ENCODE results near the gene WNT5A. TPM values are rescaled to one million over a fixed set of nuclear protein-coding genes. Genes with fewer than 3 reads are reported as not detected.

WNT5A gene
- total and polyA plus RNA-seq, 9 of the 15 experiments (the other 6 are each of a cell fraction or from before 2014, with no cell fraction given): 0.11 TPM; not detected in 8

DNA sequence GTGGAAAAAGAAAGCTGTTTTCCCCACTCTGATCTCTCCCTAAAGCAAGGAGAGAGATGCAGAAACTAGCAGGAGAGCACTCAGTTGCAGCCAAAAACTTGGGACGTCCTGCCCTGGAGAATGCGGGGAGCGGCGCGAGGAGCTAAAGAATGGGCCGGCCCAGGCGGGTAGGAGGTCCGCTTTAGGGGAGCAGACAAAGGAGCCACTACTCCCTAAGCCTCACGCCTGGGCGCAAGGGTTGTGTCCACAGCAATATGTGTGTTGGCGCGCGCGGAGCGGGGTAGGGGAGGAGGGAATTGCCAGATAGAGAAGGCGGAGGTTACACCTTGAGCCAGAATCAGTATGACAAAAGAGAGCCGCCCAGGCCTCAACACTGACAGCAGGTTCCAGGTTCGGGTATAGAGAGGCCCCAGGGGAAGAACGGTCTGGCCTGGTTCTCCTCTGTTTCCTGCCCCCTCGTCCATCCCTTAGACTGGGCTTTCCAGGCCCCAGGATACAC lies 2.9 kb downstream of the WNT5A start:
- no peaks in the 10 kb centered on the region for H3K36me3 ChIP-seq (ENCODE audit: control insufficient read depth, insufficient read depth, low read length)
- TF ChIP-seq NFE2 (IDR thresholded peaks at IDR 0.05; ENCODE audit: low read depth): no peak
- no peak for TF ChIP-seq PML (IDR thresholded peaks at IDR 0.05; ENCODE audit: low read length)
- no peak for TF ChIP-seq GTF2A2 (tag; IDR thresholded peaks at IDR 0.05)
- TF ChIP-seq POLR2AphosphoS2 (IDR thresholded peaks at IDR 0.05; ENCODE audit: low read length): no peak
- TF ChIP-seq, protein P1, sequence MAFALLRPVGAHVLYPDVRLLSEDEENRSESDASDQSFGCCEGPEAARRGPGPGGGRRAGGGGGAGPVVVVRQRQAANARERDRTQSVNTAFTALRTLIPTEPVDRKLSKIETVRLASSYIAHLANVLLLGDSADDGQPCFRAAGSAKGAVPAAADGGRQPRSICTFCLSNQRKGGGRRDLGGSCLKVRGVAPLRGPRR (CRISPR knock-in tag; IDR thresholded peaks at IDR 0.05): no peak
- no peak for TF ChIP-seq ETV6 (IDR thresholded peaks at IDR 0.05; ENCODE audit: borderline replicate concordance in 1 of 2, low read depth in 2 of 2, low read length in 1 of 2)
- TF ChIP-seq ETV6 (CRISPR knock-in tag; IDR thresholded peaks at IDR 0.05; ENCODE audit: borderline replicate concordance): no peak
- no peak for TF ChIP-seq ARHGAP35 (IDR thresholded peaks at IDR 0.05; ENCODE audit: partially characterized antibody)
- 6% methylated on average over 6 of the region's 20 CpGs for WGBS (ENCODE audit: insufficient coverage, low coverage, missing lambda C conversion rate)
- BruUV-seq (replicated peaks): no TSS peak
- in situ Hi-C loops (cut with MboI): no loop called here
- H3K9ac ChIP-seq (ENCODE audit: insufficient read depth in 1 of 2, low read depth in 2 of 2, low read length in 2 of 2): no peak overlapping the region
- H3K4me1 ChIP-seq (replicated peaks in 1 of 2; ENCODE audit: control insufficient read depth in 2 of 2, insufficient read depth in 2 of 2, low read length in 2 of 2): peaks cover 0 to 3% of the 10 kb centered on the region in 2 experiments; a peak in 1 of 5 replicates
- H3K4me2 ChIP-seq (ENCODE audit: insufficient read depth, low read length): no peak overlapping the region
- FAIRE-seq (no peak), DNase-seq (ENCODE audit: extremely low read depth in 1 of 4, low spot score in 3 of 4) (no peak), ATAC-seq (no peak)
- H3K27ac ChIP-seq (ENCODE audit: extremely low read depth, low read depth, low read length): no peak overlapping the region
- intact Hi-C loops (cut with micrococcal nuclease): loop anchor here (10.0 kb wide), 1 partner anchor 261 kb away; no protein-coding TSS in a partner anchor
- POLR2A ChIA-PET: no interaction called here
- no peaks in the 10 kb centered on the region for H3K9me1 ChIP-seq (ENCODE audit: control insufficient read depth, insufficient read depth, low read length)
- CTCF ChIA-PET (ENCODE audit: low intra/inter-chr PET ratio): no interaction called here
- H3K4me3 ChIP-seq: no peak overlapping the region
- H2AFZ ChIP-seq (ENCODE audit: low read depth, low read length): no peak overlapping the region
- no peaks in the 10 kb centered on the region for H3K79me2 ChIP-seq (ENCODE audit: control insufficient read depth, insufficient read depth, low read length)
- H4K20me1 ChIP-seq (replicated peaks; ENCODE audit: control insufficient read depth, insufficient read depth, low read length): no peaks in the 10 kb centered on the region
- no peaks in the 10 kb centered on the region for H3K9me3 ChIP-seq (replicated peaks; ENCODE audit: control insufficient read depth, insufficient read depth, low read depth, low read length)
- H3K27me3 ChIP-seq (ENCODE audit: control insufficient read depth in 2 of 2, insufficient read depth in 2 of 2, low read length in 2 of 2): peaks cover 2 to 47% of the 10 kb centered on the region in 2 experiments; a peak in 3 of 5 replicates

All from K562 (cell line).